Ectodermal cell (in vitro differentiated cells): ENCODE data around the gene MS4A14. TPM values are rescaled to one million over a fixed set of nuclear protein-coding genes. Genes with fewer than 3 reads are reported as not detected.
"Not testable (repeated sequence)": the region's sequence is repeated elsewhere in the genome, so short reads cannot be mapped to it uniquely, and the experiment has no call there.

Experiments used
- H3K27ac ChIP-seq: 2 replicates; pipeline ENCODE4 v1.7.0; 2013; ENCODE audit warnings: mild to moderate bottlenecking, low read depth, low read length; ENCODE audit not compliant: insufficient read depth, poor library complexity, severe bottlenecking
- H3K27me3 ChIP-seq: 2 replicates; pipeline ENCODE4 v1.7.0; 2013; ENCODE audit warnings: mild to moderate bottlenecking, low read length; ENCODE audit not compliant: insufficient read depth, control insufficient read depth, poor library complexity, severe bottlenecking
- H3K36me3 ChIP-seq: one replicate; pipeline ENCODE4 v1.7.0; 2013; ENCODE audit warnings: low read length; ENCODE audit not compliant: control insufficient read depth, insufficient read depth
- H3K4me1 ChIP-seq: one replicate; pipeline ENCODE4 v1.7.0; 2013; ENCODE audit warnings: low read length; ENCODE audit not compliant: control insufficient read depth, insufficient read depth
- H3K4me3 ChIP-seq: 2 replicates; pipeline ENCODE4 v1.7.0; 2013; ENCODE audit warnings: low read depth, low read length, control low read depth; ENCODE audit not compliant: insufficient read depth
- H3K9me3 ChIP-seq: 2 replicates; pipeline ENCODE4 v1.7.0; 2013; ENCODE audit warnings: mild to moderate bottlenecking, low read length, moderate library complexity; ENCODE audit not compliant: control insufficient read depth
- WGBS, 2 experiments: methylation state at CpG; one replicate each; pipeline ENCODE4 v1.1.7; 2013; ENCODE audit warnings: missing lambda C conversion rate in 2 of 2; 5-methylcytosine and 5-hydroxymethylcytosine counted together
- polyA plus RNA-seq, 4 experiments: library from polyadenylated mRNA; stranded (reverse); fragments of 50-300 nt; gene quantifications; one replicate each; pipeline ENCODE4 v1.2.3, GENCODE V29; 2013

MS4A14 gene, protein sequence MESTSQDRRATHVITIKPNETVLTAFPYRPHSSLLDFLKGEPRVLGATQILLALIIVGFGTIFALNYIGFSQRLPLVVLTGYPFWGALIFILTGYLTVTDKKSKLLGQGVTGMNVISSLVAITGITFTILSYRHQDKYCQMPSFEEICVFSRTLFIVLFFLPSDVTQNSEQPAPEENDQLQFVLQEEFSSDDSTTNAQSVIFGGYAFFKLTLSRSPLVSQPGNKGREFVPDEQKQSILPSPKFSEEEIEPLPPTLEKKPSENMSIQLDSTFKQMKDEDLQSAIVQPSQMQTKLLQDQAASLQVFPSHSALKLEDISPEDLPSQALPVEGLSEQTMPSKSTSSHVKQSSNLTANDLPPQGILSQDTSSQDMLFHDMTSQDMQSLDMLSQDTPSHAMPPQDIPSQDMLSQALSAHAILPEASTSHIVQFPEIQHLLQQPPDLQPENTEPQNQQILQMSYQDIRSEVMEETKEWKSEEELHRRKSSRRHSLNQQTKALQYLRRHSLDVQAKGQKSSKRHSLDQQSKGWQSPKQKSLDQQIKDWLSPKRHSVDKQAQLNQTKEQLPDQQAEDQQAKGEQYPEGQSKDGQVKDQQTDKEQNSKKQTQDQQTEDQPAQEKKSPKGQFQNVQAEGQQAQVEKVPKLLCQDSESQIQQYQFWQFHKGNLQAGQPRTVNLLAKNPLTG
- not detected for polyA plus RNA-seq (2013, experiment 1 of 4)
- not detected for polyA plus RNA-seq (2013, experiment 2 of 4)
- polyA plus RNA-seq (2013, experiment 3 of 4): not detected
- polyA plus RNA-seq (2013, experiment 4 of 4): not detected

DNA sequence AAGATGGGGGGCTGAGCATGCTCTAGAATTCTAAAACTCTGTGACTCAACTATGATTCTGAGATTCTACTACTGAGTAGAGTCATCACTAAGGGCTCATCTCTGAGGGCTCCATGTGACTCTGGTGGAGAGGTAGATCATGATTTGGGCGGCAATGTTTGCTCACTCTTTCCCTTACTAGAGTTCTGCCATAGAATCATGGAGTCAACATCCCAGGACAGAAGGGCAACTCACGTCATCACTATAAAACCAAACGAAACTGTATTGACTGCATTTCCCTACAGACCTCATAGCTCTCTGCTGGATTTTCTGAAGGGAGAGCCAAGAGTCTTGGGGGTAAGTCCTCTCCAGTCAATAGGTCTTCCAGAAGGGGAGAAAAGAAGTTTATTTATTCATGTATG lies at the start of gene MS4A14:
MS4A14 (plus strand) TSS at position 78 of the 400 bp plus-strand sequence; CDS start at position 198, 120 bp downstream.
- H3K9me3 ChIP-seq: no peaks in the 10 kb centered on the region
- H3K27me3 ChIP-seq: no peaks in the 10 kb centered on the region
- no peaks in the 10 kb centered on the region for H3K4me1 ChIP-seq
- H3K36me3 ChIP-seq: no peaks in the 10 kb centered on the region
- 90% methylated on average over 3 of the region's 3 CpGs for WGBS, 2 experiments
- H3K4me3 ChIP-seq: no peak within 1 kb of the TSS
- H3K27ac ChIP-seq: no peak within 1 kb of the TSS

DNA sequence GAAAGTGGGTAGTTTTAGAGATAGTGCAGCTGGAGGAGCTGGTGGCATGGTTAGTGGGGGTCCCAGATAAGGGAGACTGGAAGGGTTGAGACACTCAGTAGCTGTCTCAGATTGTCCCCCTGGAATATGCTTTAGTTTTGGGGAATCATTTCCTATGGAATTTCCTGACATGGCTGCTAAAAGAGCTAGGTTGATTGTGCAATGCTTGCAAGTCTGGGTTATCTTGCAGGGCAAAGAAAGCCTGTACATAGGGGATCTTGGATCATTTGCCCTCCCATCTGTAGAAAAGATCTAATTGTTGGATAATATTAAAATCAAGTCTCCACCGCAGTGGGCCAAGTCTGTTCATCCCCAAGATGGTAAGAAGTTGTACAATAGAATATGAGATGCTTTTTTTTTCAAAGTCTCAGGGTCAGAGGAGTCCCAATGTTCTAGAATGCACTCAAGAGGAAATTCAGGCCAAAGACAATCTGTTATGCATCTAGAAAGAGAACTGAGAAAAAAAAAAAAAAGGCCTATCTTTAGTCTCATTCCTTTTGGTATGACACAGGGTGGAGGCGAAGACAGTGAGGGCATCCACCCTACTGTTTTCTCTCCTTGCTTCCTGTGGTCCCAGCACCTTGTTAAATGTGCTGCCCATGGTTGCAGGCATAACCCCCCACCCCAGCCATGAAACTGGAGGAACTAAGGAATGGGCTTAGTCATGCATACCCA lies 49.0 kb upstream of the MS4A14 start:
- no peaks in the 10 kb centered on the region for H3K27me3 ChIP-seq
- H3K27ac ChIP-seq: no peak overlapping the region
- no peaks in the 10 kb centered on the region for H3K36me3 ChIP-seq
- H3K4me1 ChIP-seq: no peaks in the 10 kb centered on the region
- no peaks in the 10 kb centered on the region for H3K9me3 ChIP-seq
- WGBS, 2 experiments: 91 to 97% methylated on average over 2 of the region's 2 CpGs
- H3K4me3 ChIP-seq: no peak overlapping the region

DNA sequence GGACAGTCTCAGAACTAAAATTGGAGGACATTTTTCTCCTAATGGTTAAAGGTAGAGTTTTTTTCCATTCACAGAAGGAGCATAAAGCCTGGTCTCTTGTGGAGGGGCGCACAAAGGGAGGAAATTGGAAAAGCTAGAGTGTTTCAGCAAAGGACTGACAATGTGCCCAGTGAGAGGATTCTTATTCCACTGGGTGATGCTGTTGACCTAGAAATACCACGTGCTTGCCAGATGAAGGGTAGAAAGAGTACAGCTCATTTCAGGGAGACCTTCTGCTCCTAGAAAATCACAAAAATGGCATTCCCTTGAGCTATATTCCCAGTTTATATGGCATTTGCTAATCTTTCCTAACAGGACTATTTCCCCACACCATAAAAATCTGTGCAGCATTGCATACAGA lies 48.1 kb upstream of the MS4A14 start:
- Histone ChIP-seq H3K36me3 (no peaks in the 10 kb centered on the region), H3K9me3 (no peaks in the 10 kb centered on the region), H3K4me1 (no peaks in the 10 kb centered on the region), H3K4me3 (no peak overlapping the region), H3K27me3 (no peaks in the 10 kb centered on the region), H3K27ac (no peak overlapping the region)
- WGBS, 2 experiments: 62 to 78% methylated on average over 2 of the region's 2 CpGs

DNA sequence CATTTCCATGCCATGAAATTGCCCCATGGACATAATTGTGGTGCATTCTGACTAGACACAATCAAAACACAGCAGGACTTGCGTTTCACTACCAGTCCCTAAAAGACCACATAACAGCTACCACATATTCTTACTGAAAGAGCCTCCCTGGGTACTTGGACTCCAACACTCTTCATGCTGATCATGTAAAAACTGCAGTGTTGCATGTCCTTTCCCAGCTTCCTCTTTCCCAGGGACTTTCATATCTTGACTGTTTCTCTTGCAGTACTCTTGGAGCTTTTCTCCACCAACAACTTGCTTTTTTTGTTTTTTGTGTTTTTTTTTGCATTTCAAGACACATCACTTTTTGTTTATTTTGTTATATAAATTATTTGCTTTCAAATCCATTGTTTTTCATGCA lies 46.3 kb upstream of the MS4A14 start:
- Histone ChIP-seq H3K9me3 (no peaks in the 10 kb centered on the region), H3K36me3 (no peaks in the 10 kb centered on the region), H3K4me3 (no peak overlapping the region), H3K4me1 (no peaks in the 10 kb centered on the region), H3K27me3 (no peaks in the 10 kb centered on the region), H3K27ac (no peak overlapping the region)
- 82 to 88% methylated on average over 1 of the region's 1 CpG for WGBS, 2 experiments

DNA sequence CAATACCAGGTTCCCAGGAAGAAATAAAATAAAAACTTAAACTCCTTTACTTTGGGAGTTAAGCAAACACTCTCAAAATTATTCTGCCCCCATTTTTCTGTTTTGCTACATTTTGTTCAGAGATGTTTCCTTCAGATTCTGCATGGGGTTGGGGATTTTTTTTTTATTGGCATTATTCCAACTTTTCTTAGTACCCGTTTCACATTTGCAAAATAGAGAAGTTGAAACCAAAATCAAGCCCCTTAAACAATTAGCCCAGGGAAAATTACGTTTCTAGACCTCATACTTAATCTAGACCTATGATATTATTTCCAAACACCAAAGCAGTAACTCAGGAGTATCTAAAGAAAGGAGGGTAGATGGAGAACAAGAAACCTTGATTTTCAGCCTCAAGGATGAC lies 38.5 kb upstream of the MS4A14 start:
- H3K36me3 ChIP-seq: no peaks in the 10 kb centered on the region
- H3K4me3 ChIP-seq: no peak overlapping the region
- WGBS, 2 experiments: 94 to 100% methylated on average over 2 of the region's 2 CpGs
- no peak overlapping the region for H3K27ac ChIP-seq
- H3K4me1 ChIP-seq: no peaks in the 10 kb centered on the region
- no peaks in the 10 kb centered on the region for H3K9me3 ChIP-seq
- H3K27me3 ChIP-seq: no peaks in the 10 kb centered on the region

DNA sequence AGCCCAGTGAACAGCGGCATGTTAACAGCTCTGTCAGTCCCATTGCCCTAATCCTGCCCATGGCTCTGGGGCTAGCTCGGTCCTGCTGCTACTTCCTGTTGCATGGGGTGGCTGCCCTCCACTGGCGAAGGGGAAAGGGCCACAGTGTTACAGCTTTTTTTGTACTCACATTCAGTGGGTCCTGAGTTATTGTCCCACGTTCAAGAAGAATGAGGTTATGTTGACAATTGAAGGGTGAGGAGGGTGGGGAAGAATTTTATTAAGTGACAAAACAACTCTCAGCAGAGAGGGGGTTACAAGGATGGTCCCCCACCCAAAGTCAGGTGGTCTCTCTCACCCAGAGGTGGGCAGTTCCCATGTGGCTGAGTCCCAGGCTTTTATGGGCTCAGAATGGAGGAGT lies 35.6 kb upstream of the MS4A14 start:
- Histone ChIP-seq H3K36me3 (no peaks in the 10 kb centered on the region), H3K27me3 (no peaks in the 10 kb centered on the region), H3K4me3 (no peak overlapping the region), H3K27ac (no peak overlapping the region), H3K4me1 (no peaks in the 10 kb centered on the region), H3K9me3 (no peaks in the 10 kb centered on the region)
- WGBS, 2 experiments: 89 to 93% methylated on average over 4 of the region's 4 CpGs

DNA sequence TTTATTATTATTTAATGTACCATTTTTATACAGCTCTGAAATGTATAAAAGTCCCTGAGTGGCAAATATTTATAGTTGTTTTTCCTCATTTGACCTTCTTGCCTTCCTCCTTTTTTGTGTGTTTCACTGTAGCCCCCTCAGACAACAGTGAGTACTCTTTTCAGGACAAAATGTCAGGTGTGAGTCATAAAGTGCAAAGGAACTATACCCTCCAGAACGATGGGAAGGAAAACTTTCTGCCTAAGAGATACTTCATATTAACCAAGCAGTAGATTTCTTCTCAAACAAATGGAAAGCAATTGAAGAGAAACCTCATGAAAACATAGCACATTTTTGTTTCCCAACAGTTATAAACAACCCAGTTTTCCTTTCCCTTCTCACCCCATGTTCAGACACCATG lies 34.0 kb upstream of the MS4A14 start:
- WGBS, 2 experiments: 89 to 97% methylated on average over 1 of the region's 1 CpG

DNA sequence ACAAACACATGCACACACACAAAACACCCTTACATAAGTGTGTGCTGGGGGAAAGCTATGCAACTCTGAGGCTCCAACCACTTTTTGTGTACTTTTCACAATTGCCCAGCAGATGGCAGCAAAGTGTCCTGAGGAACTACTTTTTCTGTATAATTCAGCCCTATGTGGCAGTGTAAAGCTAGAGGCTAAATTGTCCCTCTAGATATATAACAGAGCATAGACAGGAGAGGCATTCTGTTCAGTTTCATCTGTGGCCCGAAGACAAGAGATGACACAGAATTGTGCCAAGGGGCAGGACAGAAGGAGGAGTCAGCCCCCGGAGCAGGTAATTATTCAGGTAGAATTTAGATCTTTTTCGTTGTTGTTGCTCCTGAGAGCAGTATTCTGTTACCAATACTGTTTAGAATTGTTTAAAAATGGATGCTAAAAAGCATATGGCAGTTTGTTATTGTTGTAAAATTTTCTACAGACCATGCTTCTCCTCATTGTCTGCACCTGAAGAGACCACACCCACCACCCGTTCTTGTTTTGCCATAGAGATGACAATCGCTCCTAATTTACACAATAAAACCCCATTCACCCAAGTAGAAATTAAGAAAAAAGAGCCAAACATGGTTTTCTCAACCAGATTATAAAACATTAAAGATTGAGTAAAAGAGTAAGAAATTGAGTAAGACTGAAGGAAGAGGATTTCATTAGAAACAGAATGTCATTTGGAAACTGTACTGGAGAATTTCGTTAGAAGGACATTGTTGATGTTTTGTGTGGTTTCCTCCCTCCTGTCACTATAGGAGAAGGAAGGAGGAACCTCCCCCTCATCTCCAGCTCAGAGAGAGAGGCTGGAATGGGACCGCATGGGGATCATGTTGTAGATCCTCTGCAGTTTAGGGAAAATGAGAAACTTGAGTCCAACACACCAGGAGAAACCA lies 32.5 kb upstream of the MS4A14 start:
- Histone ChIP-seq H3K27me3 (no peaks in the 10 kb centered on the region), H3K4me3 (no peak overlapping the region), H3K27ac (no peak overlapping the region), H3K36me3 (no peaks in the 10 kb centered on the region), H3K4me1 (no peaks in the 10 kb centered on the region), H3K9me3 (no peaks in the 10 kb centered on the region)
- 48 to 51% methylated on average over 6 to 7 of the region's 7 CpGs for whole genome bisulfite sequencing, 2 experiments

More for the DNA sequence above, 34.0 kb upstream of the MS4A14 start:
- no peaks in the 10 kb centered on the region for H3K36me3 ChIP-seq
- no peaks in the 10 kb centered on the region for H3K9me3 ChIP-seq
- H3K27ac ChIP-seq: no peak overlapping the region
- H3K4me1 ChIP-seq: no peaks in the 10 kb centered on the region
- H3K4me3 ChIP-seq: no peak overlapping the region
- H3K27me3 ChIP-seq: no peaks in the 10 kb centered on the region

DNA sequence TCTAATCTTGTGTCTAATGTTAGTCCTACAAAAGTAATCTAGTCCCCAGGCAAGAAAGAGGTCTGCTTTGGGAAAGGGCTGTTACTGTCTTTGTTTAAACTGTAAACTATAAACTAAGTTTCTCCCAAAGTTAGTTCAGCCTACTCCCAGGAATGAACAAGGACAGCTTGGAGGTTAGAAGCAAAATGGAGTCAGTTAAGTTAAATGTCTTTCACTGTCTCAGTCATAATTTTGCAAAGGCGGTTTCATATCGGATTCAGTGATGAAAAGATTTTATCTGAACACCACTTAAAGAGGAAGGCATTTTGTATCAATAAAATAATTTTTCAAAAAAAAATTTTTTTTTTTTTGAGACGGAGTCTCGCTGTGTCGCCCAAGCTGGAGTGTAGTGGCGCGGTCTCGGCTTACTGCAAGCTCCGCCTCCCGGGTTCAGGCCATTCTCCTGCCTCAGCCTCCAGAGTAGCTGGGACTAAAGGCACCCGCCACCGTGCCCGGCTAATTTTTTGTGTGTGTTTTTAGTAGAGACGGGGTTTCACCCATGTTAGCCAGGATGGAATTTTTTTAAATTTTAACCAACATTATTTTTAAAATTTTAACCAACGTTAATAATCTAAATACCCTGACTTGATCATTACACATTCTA lies 29.9 kb upstream of the MS4A14 start:
- not testable (repeated sequence) for H3K4me3 ChIP-seq, H3K27me3 ChIP-seq, H3K27ac ChIP-seq, H3K36me3 ChIP-seq, H3K9me3 ChIP-seq, H3K4me1 ChIP-seq
- 91 to 94% methylated on average over 14 to 15 of the region's 15 CpGs for WGBS, 2 experiments
